ACC112 (cell line): Measurements from ENCODE around the gene DTYMK.
"Not testable (repeated sequence)": the region's sequence is repeated elsewhere in the genome, so short reads cannot be mapped to it uniquely, and the experiment has no call there.

Experiments
- H2AFZ ChIP-seq: fragments of 200-600 bp; sonication (generic); one replicate; pipeline ENCODE4 v1.6.0; 2017; ENCODE audit warnings: antibody characterized with exemption, low read length; ENCODE audit not compliant: unreplicated experiment
- H3K27ac ChIP-seq: fragments of 200-600 bp; sonication (generic); 2 replicates; pipeline ENCODE4 v1.5.1; 2014; ENCODE audit warnings: low read depth, mild to moderate bottlenecking, antibody characterized with exemption, low read length, moderate library complexity
- H3K27me3 ChIP-seq: fragments of 200-600 bp; sonication (generic); 2 replicates; pipeline ENCODE4 v1.6.1; 2014; ENCODE audit warnings: mild to moderate bottlenecking, antibody characterized with exemption, low read length, moderate library complexity, mixed read lengths; ENCODE audit not compliant: insufficient read depth
- H3K36me3 ChIP-seq: fragments of 200-600 bp; sonication (generic); 2 replicates; pipeline ENCODE4 v1.6.1; 2016; ENCODE audit warnings: mild to moderate bottlenecking, antibody characterized with exemption, low read length, moderate library complexity, mixed read lengths; ENCODE audit not compliant: insufficient read depth
- H3K4me1 ChIP-seq: fragments of 200-600 bp; sonication (generic); one replicate; pipeline ENCODE4 v1.6.1; 2016; ENCODE audit warnings: low read length, mixed read lengths; ENCODE audit not compliant: insufficient read depth, unreplicated experiment, control insufficient read depth
- H3K4me3 ChIP-seq: fragments of 200-600 bp; sonication (generic); 2 replicates; pipeline ENCODE4 v1.5.1; 2014; ENCODE audit warnings: mild to moderate bottlenecking, low read depth, low read length
- H3K79me2 ChIP-seq: fragments of 200-600 bp; sonication (generic); one replicate; pipeline ENCODE4 v1.6.0; 2016; ENCODE audit warnings: low read length; ENCODE audit not compliant: control insufficient read depth, unreplicated experiment, insufficient read depth

Gene DTYMK

GRCh38 chr2:241671457-241672240 is 15.0 kb downstream of the DTYMK start:
- H3K4me3 ChIP-seq = no peak overlapping the region

DNA sequence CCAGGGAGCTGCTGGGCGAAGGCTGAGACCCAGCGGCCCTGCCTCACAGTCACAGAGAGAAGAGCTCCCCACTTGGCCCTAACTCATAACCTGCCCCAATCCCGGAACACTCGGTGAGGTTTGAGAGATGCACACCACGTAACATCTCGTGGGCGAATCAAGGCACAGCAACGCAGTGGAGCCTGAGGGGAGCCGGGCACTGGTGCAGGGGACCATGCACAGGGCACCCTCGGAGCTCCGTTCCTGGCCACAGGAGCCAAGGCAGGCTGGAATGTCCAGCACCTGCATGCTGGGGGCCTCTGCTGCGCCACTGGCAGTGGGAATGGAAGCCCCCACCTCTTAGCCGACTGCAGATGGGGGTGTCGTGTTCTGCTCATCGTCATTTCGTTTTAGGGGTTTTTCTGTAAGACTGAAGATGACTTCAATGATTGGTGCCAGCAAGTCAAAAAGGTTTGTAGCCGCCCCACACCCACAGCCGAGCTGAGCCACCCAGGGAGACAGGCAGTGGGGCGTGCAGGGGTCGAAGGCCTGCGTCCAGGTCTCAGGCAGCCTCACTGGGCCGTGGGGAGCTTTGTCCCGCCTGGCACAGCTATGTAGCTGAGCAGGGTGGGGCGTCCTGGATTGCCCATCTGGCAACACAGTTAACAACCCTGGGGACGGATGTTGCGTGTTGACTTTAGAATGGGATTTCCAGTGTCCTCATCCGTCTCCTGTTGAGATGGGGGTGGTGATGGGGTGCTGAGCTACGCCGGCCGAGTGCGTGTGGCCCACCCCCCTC is 16.1 kb downstream of the DTYMK start:
- Histone ChIP-seq H3K36me3 (peaks cover 3% of the 10 kb centered on the region; the same call in 1 of the 2 replicates), H3K4me1 (peaks cover 7% of the 10 kb centered on the region), H3K79me2 (no peaks in the 10 kb centered on the region), H3K27ac (no peak overlapping the region), H3K27me3 (no peaks in the 10 kb centered on the region), H2AFZ (no peak overlapping the region), H3K4me3 (no peak overlapping the region)

More at GRCh38 chr2:241671457-241672240, 15.0 kb downstream of the DTYMK start:
- no peaks in the 10 kb centered on the region for H3K27me3 ChIP-seq
- no peak overlapping the region for H3K27ac ChIP-seq
- H2AFZ ChIP-seq = no peak overlapping the region
- H3K36me3 ChIP-seq = peaks cover 3% of the 10 kb centered on the region; the same call in 1 of the 2 replicates
- H3K4me1 ChIP-seq = no peaks in the 10 kb centered on the region
- no peaks in the 10 kb centered on the region for H3K79me2 ChIP-seq

GRCh38 chr2:241668839-241669238 is 17.8 kb downstream of the DTYMK start:
- H3K4me3 ChIP-seq = no peak overlapping the region
- no peak overlapping the region for H3K27ac ChIP-seq
- no peak overlapping the region for H2AFZ ChIP-seq
- peaks cover 3% of the 10 kb centered on the region; the same call in 1 of the 2 replicates for H3K36me3 ChIP-seq
- H3K79me2 ChIP-seq = no peaks in the 10 kb centered on the region
- peaks cover 15% of the 10 kb centered on the region for H3K4me1 ChIP-seq
- H3K27me3 ChIP-seq = no peaks in the 10 kb centered on the region

GRCh38 chr2:241668354-241668753 is 18.3 kb downstream of the DTYMK start:
- no peak overlapping the region for H3K4me3 ChIP-seq
- peaks cover 15% of the 10 kb centered on the region for H3K4me1 ChIP-seq
- no peaks in the 10 kb centered on the region for H3K79me2 ChIP-seq
- H2AFZ ChIP-seq = no peak overlapping the region
- H3K36me3 ChIP-seq = peaks cover 3% of the 10 kb centered on the region; the same call in 1 of the 2 replicates
- H3K27me3 ChIP-seq = no peaks in the 10 kb centered on the region
- H3K27ac ChIP-seq = no peak overlapping the region

DNA sequence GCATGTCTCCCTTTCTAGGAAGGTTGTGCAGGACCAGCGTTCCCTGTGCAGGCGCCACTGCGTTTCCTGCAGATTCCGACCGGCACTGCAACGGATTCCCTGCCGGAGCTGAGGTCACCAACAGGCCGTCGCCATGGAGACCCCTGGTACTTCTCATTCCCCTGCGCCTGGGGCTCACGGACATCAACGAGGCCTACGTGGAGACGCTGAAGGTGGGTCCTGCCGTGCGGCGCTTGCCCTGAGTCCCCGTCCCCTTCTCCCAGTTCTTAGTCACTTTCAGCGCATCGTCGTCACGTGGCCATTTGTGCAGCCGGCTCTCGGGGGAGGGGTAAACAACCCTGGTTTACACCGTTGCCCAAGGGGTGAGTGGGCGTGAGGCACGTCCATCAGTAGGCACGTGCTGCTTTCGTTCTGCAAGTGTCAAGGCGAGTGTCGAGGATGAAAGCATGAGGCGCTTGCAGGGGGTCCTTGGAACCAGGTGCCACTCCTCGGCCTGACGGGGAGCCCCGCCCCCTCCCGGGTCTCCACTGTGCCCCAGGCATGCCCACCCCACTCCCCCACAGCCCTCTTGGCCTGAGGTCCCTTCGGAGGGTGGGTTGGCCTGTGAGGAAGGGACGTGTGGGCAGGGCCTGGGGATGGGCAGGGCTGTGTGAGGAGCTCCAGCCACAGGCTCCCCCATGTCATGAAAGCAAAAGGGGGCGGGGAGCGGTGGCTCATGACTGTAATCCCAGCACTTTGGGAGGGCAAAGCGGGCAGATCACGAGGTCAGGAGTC is 19.8 kb downstream of the DTYMK start:
- peaks cover 3% of the 10 kb centered on the region; the same call in 1 of the 2 replicates for H3K36me3 ChIP-seq
- H3K79me2 ChIP-seq = no peaks in the 10 kb centered on the region
- no peak overlapping the region for H2AFZ ChIP-seq
- H3K27ac ChIP-seq = no peak overlapping the region
- H3K27me3 ChIP-seq = no peaks in the 10 kb centered on the region
- peaks cover 15% of the 10 kb centered on the region for H3K4me1 ChIP-seq
- no peak overlapping the region for H3K4me3 ChIP-seq

DNA sequence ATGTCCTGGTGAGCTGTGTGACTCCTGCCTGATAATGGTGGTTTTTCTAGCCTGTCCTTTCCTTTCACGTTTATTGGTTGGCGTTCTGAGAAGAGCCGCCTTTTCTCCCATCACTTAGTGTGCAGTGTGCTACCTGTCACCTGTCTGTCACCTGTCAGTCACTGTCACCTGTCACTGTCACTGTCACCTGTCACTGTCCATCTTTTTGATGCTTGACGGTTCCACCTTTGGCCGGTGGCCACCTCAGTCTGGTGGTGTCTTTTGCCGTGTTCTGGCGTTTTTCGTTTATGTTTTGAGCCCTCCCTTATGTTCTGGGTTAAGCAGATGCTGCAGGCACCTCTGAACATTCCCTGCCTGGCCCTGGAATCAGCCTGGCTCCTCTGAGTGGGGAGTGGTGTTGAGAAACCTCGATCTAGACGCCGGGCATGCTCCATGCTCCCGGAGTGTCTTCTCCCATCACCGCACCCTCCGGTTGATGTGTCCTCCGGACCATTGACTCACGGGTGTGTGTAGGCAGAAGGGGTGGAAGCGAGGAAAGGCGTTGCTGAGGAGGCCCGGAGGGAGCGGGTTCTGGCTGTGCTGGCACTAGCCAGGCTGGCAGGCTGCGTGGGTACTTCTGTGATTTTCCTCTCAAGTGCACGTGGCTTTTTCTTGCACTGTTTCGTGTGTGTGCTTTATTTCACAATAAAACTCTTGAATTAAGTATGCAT is 20.7 kb downstream of the DTYMK start:
- Histone ChIP-seq H2AFZ (no peak overlapping the region), H3K36me3 (peaks cover 3% of the 10 kb centered on the region; the same call in 1 of the 2 replicates), H3K4me1 (peaks cover 15% of the 10 kb centered on the region), H3K27me3 (no peaks in the 10 kb centered on the region), H3K79me2 (no peaks in the 10 kb centered on the region), H3K27ac (peak overlapping the region; percentile 87), H3K4me3 (no peak overlapping the region)

GRCh38 chr2:241662731-241663130 is 23.9 kb downstream of the DTYMK start:
- peaks cover 15% of the 10 kb centered on the region for H3K4me1 ChIP-seq
- H2AFZ ChIP-seq, H3K4me3 ChIP-seq, H3K79me2 ChIP-seq, H3K36me3 ChIP-seq, H3K27me3 ChIP-seq, H3K27ac ChIP-seq: not testable (repeated sequence)

GRCh38 chr2:241660593-241661213 is 25.9 kb downstream of the DTYMK start:
- no peak overlapping the region for H3K4me3 ChIP-seq
- no peaks in the 10 kb centered on the region for H3K79me2 ChIP-seq
- peaks cover 6% of the 10 kb centered on the region; the same call in 1 of the 2 replicates for H3K36me3 ChIP-seq
- H3K27ac ChIP-seq = no peak overlapping the region
- no peaks in the 10 kb centered on the region for H3K27me3 ChIP-seq
- peaks cover 10% of the 10 kb centered on the region for H3K4me1 ChIP-seq
- H2AFZ ChIP-seq = no peak overlapping the region

GRCh38 chr2:241659150-241659739 is 27.4 kb downstream of the DTYMK start:
- H2AFZ ChIP-seq = no peak overlapping the region
- H3K4me3 ChIP-seq = no peak overlapping the region
- no peaks in the 10 kb centered on the region for H3K4me1 ChIP-seq
- H3K36me3 ChIP-seq = peaks cover 6% of the 10 kb centered on the region; the same call in 1 of the 2 replicates
- H3K79me2 ChIP-seq = no peaks in the 10 kb centered on the region
- no peaks in the 10 kb centered on the region for H3K27me3 ChIP-seq
- no peak overlapping the region for H3K27ac ChIP-seq
